DMS53 treated with DMSO at 0.1 percent for 48 hours (cell line): ENCODE measurements around the gene GRK4.
"Not testable (repeated sequence)": the region's sequence is repeated elsewhere in the genome, so short reads cannot be mapped to it uniquely, and the experiment has no call there.

Source experiments
- DNase-seq: peaks from one replicate; lab custom pipeline; 2025; ENCODE audit not compliant: unreplicated experiment; lab: John Stamatoyannopoulos, UW

Gene GRK4

DNA sequence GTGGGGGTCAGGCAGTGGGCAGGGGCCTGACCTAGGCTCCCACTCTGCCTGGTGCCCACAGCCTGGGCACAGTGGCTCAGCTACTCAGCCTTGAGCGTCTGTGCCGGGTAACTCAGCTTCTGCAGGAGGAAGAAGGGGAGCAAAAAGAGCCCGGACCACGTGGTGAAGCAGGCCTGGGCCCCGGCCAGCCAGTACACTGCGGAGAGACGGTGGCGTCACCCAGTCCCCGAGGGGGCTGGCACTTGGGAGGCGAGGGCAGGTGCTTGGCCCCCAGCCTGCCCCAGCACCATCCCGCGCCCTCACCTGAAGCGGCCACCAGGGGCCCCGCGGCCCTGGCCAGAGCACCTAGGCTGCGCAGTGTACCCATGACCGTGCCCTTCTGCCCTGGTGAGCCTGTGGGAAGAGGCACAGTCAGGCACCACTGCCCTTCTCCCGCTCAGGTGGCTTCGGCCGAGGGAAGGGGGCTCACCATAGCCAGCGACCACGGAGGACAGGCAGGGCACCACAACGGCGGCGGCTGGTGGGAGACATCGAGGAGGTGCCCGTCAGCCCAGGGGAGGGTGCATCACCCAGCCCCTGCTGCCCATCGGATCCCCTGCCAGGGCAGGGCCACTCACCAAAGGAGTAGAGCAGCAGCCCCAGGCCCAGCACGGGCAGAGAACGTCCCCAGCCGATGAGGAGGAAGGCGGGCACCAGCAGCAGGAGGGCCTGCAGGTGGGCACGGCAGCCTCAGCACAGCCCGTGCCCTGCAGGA lies 32.4 kb upstream of the GRK4 start:
- peak; percentile 95 for DNase-seq

DNA sequence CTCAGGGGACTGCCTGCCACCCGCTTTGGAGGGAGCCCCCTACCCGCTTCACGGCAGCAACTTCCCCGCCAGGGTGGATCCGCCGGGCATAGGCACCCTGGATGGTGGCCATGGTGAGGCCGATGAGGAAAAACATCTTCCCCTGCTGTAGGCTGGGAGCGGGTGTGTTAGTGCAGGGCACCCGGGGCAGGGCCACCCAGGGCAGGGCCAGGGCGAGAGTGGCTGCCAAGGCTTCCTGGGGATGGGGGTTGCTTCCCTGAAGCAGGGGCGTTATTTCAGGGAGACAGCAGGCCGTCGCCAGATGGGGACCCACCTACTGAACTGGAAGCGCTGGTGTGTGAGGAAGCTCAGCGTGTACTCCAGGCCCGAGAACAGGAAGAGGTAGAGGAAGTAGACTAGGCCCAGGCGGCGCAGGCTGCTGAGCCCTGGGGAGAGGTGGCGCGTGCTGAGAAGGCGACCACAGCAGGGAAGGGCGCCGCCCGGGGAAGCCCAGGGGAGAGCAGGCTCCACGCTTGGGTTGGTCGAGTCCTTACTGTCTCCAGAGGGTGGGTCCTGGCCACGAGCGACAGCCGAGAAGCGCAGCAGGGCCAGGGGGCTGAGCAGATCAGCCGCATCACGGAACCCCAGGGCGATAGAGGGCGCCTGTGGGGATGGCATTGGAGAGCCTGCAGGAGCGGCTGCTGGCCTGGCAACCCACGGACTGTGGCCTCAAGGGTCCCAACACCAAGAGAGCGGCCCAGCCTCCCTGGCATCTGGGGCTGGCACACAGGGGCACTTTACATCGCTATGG lies 31.7 kb upstream of the GRK4 start:
- no peak for DNase-seq

DNA sequence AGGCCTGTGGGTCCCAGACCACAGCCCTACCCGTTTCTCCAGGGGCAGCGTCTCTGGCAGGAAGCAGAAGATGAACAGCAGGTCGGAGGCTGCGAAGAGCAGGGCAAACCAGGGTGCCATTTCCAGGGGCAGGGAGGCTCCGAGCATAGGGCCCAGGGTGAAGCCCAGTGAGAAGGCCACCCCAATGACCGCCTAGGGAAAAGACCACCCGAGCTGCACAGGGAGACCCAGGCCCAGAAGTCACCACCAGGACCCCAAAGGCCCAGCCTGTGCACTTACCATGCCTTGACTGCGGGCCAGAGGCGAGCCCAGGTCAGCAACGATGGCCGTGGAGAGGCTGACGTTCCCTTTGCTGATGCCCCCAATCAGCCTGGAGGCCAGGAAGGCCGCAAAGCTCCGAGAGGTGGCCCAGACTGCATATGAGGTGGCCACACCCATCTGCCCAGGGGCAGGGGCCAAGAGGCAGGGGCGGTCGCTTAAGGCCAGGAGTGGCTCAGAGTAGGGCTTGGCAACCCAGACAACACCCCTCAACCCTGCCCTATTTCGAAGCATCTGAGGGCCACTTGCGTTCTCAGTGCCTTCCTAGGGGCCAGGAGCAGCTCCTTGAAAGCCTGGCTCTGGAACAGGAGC lies 30.9 kb upstream of the GRK4 start:
- DNase-seq: no peak

DNA sequence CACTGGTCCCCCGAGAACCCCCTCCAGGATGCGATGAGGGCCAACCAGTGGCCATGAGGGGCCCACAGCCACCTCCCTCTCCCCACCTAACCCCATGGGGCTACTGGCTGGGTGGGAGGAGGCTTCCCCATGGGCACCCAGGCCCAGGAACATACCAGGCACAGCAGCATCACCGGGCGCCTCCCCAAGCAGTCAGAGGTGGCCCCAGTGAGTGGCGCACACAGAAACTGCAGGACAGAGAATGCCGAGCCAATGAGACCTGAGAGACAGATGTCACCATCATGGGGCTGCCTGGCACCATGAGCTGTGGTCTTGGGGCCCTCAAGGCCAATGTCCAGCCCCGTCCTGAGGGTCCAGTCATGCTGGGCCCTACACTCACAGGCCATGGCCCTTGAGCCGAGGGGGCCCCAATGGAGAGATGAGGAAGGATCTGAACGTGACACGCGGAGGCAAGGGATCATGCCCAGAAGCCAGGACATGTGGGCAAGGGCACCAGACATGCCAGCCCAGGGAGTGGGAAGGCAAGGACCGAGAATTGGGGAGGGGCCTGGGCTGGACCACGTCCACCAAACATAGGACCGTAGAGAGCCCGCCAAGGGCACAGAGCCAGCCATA lies 30.3 kb upstream of the GRK4 start:
- no peak for DNase-seq

DNA sequence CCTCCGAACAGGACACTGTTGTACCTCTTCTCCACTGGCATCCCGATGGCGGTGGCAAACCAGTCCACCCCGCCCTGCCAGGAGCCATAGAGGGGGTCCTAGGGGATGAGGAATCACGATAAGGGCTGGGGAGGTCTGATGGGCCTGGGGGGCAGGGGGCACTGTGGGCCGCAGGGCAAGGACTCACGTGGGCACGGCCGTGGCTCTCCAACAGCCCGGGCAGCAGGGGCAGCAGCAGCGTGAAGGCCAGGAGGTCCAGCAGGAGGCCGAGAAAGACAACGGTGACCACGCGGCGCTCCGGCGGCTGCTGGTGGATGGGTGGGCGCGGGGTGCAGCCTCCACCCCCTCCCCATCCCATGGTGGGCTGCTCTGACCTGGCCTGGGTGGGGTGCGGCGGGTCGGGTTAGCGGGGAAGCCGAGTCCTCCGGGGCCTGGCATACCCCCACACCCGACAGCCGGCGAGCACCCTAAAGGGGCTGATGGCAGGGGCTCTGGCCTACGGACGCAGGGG lies 29.8 kb upstream of the GRK4 start:
- no peak for DNase-seq

DNA sequence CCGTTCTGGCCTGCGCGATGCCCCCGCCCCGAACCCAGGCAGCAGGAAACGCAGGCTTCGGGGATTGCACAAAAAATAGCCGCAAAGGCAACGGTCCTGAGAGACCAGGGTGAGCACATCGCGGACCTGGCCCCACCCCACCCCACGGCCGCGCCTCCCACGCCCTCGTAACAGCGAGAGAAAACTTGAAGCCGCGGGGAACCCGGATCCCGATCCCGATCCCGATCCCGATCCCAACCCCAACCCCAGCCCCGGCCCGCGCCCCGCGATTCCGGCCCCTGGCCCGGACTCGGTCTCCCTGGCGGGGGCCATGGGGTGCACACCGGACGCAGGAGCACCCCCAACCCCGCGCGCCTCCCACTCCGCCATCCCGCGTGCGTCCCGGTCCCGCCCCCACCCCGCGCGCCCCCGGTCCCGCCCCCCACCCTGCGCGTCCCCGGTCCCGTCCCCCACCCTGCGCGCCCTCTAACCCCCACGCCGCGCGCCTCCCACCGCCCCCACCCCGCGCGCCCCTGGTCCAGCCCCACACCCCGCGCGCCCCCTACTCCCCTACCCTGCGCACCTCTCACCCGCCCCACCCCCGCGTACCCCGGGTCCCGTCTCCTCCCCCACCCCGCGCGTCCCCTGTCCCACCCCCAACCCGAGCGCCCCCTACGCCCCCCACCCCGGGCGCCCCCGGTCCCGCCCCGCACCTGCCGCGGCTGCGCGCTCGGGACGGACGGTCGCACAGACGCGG lies 29.1 kb upstream of the GRK4 start:
- peak; percentile 13 for DNase-seq

DNA sequence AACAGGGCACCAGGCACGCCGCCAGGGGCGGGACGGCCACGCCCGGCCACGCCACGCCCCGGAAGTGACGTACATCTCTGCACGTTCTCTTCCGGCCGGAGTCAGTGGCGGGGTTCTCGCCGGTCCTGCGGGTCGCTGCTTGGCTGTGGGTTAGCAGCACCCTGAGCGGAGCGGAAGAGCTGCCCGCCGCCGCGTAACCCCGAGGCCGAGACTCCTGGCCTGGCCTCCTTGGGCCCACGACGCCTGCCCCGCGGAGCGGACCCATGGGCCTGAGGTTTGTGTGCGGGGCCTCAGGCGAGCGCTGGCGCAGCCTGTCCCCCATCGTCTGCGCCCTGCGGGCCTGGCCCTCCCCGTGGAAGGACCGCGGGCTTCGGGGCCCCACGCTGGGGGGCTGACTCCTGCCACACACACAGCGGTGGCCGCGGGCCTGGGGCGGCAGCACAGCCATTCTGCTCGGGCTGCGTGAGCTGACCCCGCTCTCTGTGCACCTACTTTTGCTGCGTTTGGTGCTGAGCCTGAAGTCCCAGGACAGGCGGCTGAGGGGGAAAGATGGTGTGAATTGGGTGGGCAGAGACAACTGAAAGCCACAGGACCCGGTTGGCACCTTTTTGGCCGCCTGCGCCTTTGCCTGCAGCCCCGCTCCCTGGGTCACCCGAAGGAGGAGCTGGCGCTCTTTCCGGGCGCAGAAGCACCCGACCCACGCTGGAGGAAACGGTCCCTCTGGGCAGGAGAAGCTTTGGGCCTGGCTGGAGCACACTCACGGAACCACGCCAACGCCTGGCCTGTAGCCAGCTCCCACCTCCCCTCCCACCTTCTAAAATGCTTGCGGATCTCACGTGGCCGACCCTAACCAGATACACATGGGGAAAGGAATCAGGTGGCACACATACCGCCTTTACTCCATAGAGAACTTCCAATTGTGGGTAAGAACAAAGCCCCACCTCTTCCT lies 28.3 kb upstream of the GRK4 start:
- DNase-seq: peak; percentile 89

DNA sequence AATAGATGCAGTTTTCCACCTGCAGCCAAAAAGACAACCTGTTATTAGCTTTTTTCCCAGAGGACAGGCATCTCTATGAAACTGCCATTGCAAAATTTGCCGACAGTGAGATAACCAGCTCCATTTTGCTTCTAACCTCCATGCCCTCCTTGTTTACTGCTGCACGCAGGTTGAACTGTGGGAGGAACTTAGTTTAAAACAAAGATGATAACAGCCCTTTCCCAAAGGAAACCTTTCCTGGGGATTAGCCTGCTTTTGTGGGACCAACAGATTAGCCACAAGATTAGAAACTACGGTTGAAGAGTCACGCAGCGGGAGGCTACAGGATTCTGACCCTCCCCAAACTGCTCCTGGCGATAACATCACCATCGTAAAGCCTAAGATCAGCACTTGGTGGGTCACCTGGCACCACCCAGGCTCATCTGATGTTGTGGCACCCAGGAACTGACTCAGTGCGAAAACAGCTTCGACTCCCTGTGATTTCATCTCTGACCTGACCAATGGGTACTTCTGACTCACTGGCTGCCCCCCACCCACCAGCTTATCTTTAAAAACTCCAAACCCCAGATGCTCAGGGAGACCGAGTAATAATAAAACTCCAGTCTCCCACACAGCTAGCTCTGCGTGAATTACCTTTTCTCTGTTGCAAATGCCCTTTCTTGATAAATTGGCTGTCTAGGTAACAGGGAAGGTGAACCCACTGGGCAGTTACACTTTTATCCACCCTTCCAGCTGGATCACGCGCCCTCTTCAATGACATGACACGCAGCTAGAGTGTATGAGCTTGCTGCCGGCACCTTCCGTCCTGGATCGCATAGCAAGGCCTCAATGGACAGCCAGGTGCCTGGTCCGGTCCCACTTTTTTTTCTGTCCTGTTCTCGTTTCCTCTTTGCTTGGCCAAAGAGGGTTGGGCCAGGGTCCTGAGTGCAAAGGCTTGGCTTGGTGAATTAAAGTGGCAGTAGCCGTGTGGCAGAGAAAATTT lies 27.3 kb upstream of the GRK4 start:
- no peak for DNase-seq

DNA sequence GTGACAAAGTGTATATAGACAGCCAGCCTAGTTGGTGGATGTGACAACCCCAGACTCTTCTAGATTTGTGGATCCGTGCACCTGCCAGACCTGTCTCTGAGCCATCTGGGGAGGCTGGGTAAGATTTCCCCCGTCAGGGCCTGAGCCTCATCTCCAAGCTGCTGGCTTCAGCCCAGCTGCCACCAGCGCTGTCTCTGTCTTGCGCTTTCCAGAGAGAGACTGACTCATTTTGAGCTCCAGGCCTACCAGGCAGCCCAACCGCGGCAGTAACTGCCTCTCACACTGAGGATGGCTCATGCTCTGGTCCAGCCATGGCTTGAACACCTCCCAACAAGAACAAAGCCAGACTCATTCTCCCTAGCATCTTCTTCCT lies 26.6 kb upstream of the GRK4 start:
- peak; percentile 31 for DNase-seq

DNA sequence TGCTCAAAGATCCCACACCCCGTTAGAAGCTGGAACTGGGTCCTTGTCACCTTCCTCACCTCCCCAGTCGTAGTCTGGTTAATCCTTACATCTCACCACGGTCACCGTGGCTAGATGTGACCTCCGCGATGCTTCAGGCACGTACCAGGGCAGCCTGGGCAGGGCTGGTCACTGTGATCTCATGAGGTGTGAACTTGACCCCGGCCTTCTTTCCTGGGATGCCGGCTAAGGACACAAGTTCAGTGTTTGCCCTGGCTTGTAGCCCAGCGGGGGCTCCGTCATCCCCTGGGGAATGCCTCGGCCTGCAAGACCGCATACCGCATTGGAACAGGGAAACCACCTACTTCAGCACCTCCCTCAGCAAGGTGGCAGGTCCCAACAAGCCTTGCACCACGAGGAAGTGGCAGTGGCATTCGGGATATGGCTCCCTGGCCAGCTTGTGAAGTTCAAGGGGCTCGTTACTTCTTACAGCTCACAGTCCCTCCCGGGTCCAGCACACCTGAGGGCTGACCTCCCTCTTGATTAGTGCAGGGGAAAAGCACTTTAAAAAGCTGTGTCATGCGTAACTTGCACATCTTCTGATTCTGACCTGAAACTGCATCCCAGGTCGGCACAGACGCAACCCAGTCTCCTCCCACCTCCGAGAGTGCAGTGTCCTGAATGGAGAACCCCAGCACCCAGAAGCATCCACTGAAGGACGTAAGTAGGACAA lies 26.1 kb upstream of the GRK4 start:
- no peak for DNase-seq

DNA sequence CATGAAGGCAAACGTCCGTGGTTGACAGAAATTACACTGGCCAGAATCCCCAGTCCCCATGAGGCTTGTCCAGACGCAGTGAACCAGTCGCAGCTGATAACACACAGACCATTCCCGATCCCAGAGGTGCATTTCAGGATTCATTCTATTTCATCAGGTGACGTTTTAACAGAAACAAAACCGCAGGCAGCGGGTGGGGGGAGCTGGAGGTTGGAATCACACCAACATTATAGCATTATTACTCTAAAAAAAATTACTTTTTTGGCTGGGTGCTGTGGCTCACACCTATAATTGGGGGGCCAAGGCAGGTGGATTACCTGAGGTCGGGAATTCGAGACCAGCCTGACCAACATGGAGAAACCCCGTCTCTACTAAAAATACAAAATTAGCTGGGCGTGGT lies 25.4 kb upstream of the GRK4 start:
- DNase-seq: no peak

DNA sequence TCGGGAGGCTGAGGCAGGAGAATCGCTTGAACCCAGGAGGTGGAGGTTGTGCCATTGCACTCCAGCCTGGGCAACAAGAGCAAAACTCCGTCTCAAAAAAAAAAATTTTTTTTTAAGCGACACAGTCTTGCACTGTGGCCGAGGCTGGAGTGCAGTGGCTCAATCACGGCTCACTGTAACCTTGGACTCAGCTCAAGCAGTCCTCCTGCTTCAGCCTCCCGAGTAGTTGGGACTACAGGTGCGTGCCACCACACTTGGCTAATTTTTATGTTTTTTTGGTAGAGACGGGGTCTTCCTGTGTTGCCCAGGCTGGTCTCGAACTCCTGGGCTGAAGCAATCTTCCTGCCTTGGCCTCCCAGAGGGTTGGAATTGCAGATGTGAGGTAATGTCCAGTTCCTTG lies 25.0 kb upstream of the GRK4 start:
- DNase-seq: not testable (repeated sequence)

DNA sequence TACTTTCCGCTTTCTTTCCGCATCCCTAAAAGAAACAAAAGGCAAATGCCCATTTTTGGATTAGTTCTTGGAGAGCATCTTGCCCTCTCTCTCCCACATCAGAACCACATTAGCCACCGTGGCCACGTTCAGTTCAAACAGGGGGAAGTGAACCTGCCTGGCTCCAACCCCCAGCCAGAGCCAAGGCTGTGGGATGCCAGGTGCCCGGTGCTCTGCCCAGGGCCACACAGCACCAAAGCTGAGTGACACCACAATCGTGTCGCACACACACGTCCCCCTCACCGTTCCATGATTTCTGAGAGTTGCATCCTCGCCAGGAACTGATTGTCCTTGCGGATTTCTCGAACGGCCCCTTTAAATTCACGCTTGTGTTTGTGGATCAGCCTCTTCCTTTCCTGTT lies 24.5 kb upstream of the GRK4 start:
- DNase-seq: no peak

DNA sequence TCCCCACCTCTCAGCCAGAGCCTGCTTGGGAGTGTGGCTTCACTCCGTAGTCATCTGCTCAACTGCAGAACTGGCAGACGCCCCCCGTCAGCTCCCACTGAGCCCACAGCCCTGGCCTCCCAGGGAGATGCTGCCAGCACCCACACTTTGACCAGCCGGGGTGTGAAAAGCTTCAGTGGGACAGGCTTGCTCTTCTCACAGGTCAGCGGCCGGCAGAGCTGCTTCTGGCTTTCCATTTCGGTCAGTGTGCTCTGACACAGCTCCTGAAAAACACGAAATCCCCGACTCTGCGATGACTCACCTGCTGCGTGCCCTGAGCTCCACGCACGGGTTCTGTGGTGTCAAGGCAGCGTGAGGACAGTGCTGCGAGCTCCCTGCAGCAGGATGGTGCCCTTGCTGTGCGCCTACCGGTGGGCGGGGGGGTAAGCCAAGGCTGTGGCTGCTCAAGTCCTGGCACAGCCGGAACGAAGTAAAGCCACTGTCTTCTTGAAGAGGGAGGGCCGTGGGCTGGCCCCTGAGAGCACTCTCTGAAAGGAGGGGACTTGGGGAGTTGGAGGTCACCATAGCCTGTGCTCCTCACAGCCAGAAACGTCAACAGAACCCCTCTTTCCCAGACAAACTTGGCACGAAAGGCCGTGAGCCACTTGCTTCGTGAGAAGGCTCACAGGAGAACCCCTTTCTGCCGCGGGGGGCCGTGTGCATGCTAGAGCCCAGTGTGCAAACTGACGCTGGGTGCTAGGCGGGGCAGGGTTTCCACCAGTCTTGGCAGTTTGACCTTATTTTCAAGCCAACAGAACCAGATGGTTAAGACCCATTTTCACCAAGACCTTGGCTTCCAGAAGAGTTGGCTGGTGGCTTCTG lies 23.8 kb upstream of the GRK4 start:
- no peak for DNase-seq

DNA sequence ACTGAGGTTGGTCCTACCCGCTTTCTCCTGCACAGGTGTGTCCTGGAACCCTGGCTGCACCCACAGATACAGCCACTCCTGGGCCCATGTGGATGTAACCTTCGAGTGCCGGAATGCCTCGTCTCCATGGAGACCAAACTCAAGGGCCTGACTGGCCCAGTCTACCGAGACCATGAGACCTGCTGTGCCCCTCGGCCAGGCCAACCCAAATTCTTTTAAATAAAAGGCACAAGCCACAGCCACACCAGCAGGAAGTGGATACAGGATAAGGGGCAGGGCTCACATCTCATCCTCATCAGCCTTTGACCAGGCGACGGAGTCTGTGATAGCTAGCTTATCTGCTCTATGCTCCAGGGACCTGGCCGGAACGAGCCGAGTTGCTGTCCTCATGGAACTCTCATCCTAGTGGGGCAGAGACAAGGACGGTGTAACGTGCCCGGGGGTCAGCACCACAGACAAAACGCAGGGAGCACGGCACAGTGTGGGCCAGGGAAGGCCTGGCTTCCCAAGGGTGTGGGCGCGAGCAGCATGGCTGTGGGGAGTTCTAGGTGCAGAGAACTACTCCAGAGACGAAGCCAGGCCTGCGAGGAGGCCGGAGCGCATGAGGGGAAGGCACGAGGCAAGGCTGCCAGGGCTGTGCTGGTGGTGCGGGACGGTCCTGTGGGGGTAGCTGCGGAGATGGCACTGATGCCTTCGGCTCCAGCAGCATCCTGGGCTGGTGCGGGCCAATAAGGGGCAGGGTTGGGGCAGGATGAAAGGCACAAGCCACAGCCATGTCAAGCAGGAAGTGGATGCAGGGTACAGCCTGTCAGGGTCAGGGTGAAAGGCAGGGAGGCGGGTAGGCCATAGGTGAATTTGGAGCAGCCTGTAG lies 22.9 kb upstream of the GRK4 start:
- no peak for DNase-seq
